Lower leg skin (tissue), 4 donors: ENCODE data around the gene LRBA. TPM values are rescaled to one million over a fixed set of nuclear protein-coding genes. Genes with fewer than 3 reads are reported as not detected.

Experiments used
- DNase-seq, 2 donors: peaks; one replicate each; pipeline ENCODE4 v3.0.0-alpha.2; 2019; ENCODE audit warnings: low spot score in 2 of 2
- H3K4me3 ChIP-seq: fragments of 200-600 bp; sonication (generic); 2 replicates; pipeline ENCODE4 v1.5.1; 2017; ENCODE audit warnings: mild to moderate bottlenecking, low read depth; ENCODE audit not compliant: poor library complexity, severe bottlenecking
- POLR2A ChIP-seq, 2 donors: fragments of 450-650 bp; IDR thresholded peaks; one replicate each; pipeline ENCODE4 v1.6.1; 2016 to 2017; ENCODE audit warnings: antibody characterized with exemption in 2 of 2, mild to moderate bottlenecking in 1 of 2, moderate library complexity in 1 of 2
- WGBS, 2 donors: methylation state at CpG; one replicate each; pipeline ENCODE4 v1.1.5; 2018; 5-methylcytosine and 5-hydroxymethylcytosine counted together
- intact Hi-C: fragments of 100-400 bp; cut with DNase I; formaldehyde crosslinking; loops from one replicate; pipeline ENCODE4 v1.15.0; 2023; ENCODE audit warnings: low total_unique reads
- total RNA-seq, 4 donors: library from RNA; depleted of rRNA; stranded (reverse); fragments of >200 nt; gene quantifications; one replicate each; pipeline ENCODE4 v1.1.0, GENCODE V29; 2016
- TF ChIP-seq, protein P1 (sequence below), 3 donors: fragments of 450-650 bp; IDR thresholded peaks; one replicate each; pipeline ENCODE4 v1.5.1; 2016; ENCODE audit warnings: antibody characterized with exemption in 3 of 3, mild to moderate bottlenecking in 3 of 3, moderate library complexity in 2 of 3

LRBA gene
- total RNA-seq, 4 donors from 2014 or later: 71.9 to 86.8 (median 75.0) TPM

DNA sequence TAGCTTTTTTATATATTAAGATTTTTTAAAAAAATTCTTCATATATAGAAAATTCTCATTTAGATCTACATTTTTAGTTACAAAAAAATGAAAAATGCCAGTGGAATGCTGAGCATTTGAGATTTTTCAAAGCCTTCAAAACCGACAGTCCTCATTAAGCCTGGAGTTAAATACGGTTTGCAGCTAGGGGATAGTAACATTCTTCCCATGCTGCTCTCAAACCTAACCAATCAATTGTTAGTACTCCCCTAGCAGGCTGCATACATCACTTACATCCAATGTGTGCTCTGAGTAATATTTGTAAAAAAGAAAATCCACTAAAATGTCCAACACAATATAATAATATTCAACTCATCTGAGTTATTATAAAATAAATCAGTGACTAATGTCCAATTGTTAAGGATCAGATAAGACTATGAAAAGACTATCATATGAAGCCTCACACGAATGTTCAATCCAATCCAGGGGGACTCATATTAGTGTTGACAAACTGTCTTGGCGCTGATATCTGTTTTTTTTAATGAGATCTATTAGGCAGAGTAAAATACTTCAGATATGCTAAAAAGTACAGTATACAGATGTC lies 660.8 kb downstream of the LRBA start:
- DNase-seq: no peak
- intact Hi-C loops: no loop called here
- WGBS, 2 donors: 83 to 85% methylated on average over 4 of the region's 4 CpGs
- no peak overlapping the region for H3K4me3 ChIP-seq
- no peak for TF ChIP-seq POLR2A (IDR thresholded peaks at IDR 0.05)
- TF ChIP-seq, protein P1, sequence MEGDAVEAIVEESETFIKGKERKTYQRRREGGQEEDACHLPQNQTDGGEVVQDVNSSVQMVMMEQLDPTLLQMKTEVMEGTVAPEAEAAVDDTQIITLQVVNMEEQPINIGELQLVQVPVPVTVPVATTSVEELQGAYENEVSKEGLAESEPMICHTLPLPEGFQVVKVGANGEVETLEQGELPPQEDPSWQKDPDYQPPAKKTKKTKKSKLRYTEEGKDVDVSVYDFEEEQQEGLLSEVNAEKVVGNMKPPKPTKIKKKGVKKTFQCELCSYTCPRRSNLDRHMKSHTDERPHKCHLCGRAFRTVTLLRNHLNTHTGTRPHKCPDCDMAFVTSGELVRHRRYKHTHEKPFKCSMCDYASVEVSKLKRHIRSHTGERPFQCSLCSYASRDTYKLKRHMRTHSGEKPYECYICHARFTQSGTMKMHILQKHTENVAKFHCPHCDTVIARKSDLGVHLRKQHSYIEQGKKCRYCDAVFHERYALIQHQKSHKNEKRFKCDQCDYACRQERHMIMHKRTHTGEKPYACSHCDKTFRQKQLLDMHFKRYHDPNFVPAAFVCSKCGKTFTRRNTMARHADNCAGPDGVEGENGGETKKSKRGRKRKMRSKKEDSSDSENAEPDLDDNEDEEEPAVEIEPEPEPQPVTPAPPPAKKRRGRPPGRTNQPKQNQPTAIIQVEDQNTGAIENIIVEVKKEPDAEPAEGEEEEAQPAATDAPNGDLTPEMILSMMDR (IDR thresholded peaks at IDR 0.05): no peak

DNA sequence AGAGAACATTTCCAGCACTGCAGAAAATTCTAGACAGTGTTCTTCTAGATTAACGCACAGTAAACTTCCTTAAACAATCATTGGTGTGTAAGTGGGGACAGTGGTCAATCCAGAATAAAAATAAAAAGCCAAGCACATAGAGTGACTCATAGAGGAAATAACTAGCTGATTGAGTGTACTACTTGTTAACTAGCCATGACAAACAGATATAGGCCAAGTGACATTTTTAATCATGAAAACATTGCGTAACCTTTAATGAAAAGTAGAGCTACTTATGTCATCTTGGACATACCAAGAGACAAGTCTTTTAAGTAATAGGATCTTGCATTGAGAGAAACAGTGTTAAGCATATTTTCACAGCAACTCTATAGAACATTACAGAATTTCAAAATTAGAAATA lies 667.0 kb downstream of the LRBA start:
- TF ChIP-seq POLR2A (IDR thresholded peaks at IDR 0.05): no peak
- TF ChIP-seq, protein P1 (IDR thresholded peaks at IDR 0.05): no peak
- WGBS, 2 donors: 84 to 85% methylated on average over 2 of the region's 2 CpGs
- DNase-seq: no peak
- no peak overlapping the region for H3K4me3 ChIP-seq
- intact Hi-C loops: no loop called here

DNA sequence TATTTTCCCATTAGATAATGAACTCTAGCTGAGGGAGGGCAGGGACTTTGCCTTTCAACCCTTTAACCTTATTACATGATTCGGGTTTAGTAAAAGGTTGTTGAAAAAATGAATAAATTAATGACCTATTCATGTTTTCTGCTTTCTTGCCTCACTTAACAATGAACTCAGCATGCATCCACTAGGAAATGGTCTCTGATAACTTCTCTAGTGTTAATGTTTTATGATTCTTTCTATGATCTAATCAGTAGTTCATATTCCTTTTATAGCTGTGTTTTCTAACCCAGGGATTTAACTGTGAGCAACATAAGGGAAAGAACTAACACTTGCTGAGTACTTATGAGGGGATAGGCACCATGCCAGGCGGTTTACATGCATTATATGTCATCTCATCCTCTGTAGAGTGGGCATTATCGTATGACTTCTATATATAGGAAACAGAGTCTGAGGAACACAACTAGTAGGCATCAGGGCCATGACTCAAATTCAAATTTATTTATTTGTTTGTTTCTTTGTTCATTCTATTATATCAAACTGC lies 669.8 kb downstream of the LRBA start:
- DNase-seq: no peak
- 97 to 98% methylated on average over 3 of the region's 3 CpGs for WGBS, 2 donors
- no peak for TF ChIP-seq POLR2A (IDR thresholded peaks at IDR 0.05)
- TF ChIP-seq, protein P1 (IDR thresholded peaks at IDR 0.05): no peak
- intact Hi-C loops: no loop called here
- no peak overlapping the region for H3K4me3 ChIP-seq

DNA sequence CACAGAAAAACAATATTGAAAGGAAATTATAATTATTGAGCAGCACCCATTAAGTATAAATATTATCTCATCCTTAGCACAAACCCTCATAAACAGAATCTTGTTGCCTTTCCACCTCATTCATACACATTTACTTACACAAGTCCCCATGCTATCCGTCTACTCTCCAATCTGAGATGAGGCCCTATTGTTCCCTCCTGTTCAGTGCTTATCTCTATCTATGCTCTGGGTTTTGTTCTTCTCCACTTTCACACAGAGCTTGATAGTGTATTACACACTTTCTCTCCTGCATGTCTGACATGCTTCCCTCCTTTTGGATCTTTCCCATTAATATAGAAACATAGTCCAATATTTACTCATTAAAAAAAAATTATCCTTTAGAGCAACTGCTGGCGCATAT lies 671.3 kb downstream of the LRBA start:
- intact Hi-C loops: no loop called here
- no peak overlapping the region for H3K4me3 ChIP-seq
- no peak for DNase-seq
- TF ChIP-seq, protein P1 (IDR thresholded peaks at IDR 0.05): no peak
- 84 to 95% methylated on average over 2 of the region's 2 CpGs for WGBS, 2 donors

DNA sequence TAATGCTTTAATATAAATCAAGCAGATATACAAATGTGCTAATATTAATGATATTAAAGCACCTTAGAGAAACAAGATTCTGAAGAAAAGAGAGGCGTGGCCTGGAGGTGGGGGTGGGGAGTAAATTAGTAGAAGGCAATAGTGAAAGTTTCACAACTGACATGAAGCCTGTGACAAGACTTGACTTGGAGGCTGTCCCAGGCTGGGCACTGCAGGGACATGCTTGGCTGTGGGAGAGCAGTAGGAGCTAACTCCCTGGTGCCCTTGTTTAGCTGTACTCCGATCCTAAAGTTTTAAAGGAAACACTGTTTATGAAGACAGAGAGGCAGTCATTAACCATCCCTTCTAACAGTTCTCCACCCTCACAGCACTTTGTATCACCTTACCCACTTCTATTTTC lies 672.1 kb downstream of the LRBA start:
- intact Hi-C loops: no loop called here
- WGBS, 2 donors: 40 to 64% methylated on average over 2 of the region's 2 CpGs
- H3K4me3 ChIP-seq: no peak overlapping the region
- TF ChIP-seq POLR2A (IDR thresholded peaks at IDR 0.05): no peak
- TF ChIP-seq, protein P1 (IDR thresholded peaks at IDR 0.05): no peak
- DNase-seq: no peak

DNA sequence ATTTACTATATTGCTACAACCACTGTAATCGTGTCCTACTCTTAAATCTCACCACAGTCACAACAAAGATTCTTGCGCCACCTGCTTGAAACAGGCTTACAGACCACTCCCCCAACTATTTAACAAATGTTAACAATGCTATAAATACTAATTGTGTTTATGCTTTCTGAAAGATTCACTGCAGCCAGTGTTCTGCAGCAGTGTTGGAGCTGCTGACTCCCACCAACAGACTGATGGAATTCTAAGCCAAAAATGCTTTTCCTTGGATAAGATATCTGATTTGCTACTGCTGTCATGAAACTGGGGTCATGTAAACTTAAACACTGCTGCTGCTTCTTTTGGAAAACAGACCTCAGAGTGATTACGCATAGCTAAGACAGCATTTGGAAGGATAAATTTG lies 677.4 kb downstream of the LRBA start:
- no peak for DNase-seq
- 51 to 77% methylated on average over 3 of the region's 3 CpGs for WGBS, 2 donors
- TF ChIP-seq, protein P1 (IDR thresholded peaks at IDR 0.05): no peak
- no peak for TF ChIP-seq POLR2A (IDR thresholded peaks at IDR 0.05)
- no peak overlapping the region for H3K4me3 ChIP-seq
- intact Hi-C loops: no loop called here
